GM18505 (cell line): ENCODE results near the gene LMNA.

Experiments used
- ATAC-seq: cut with Tn5 transposase; IDR thresholded peaks from one replicate; pipeline ENCODE4 v1.9.1; 2021; ENCODE audit not compliant: unreplicated experiment
- POLR2A ChIP-seq: IDR thresholded peaks from 4 replicates; pipeline ENCODE4 v1.6.1; 2011; ENCODE audit warnings: borderline replicate concordance; ENCODE audit not compliant: insufficient read depth, insufficient read length; ENCODE audit errors: extremely low read depth

Gene LMNA

GRCh38 chr1:156076609-156077429, 37.7 kb upstream of the LMNA start:
- peak; percentile 40 for TF ChIP-seq POLR2A
- no peak for ATAC-seq

GRCh38 chr1:156077430-156077760, 37.1 kb upstream of the LMNA start:
- ATAC-seq, result no peak

DNA sequence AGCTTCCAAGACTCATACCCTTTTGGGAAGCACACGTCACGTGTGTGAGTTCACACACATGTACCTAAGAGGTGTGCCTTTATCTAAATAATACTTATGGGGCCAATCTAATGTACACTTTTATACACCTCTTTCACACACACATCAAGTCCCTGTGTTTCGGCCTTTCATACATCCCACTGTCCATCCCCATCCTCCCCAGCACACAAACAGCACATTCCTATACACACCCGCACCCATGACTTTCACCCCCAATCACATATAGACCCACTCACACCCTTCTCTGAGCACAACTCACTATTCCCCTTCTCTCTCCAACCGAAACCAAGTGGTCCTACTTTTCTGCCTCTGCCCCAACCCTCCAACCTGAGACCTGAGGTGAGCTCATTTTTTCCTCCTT, 35.8 kb upstream of the LMNA start:
- no peak for TF ChIP-seq POLR2A
- ATAC-seq, result no peak

More at GRCh38 chr1:156077430-156077760, 37.1 kb upstream of the LMNA start:
- TF ChIP-seq POLR2A, result no peak

DNA sequence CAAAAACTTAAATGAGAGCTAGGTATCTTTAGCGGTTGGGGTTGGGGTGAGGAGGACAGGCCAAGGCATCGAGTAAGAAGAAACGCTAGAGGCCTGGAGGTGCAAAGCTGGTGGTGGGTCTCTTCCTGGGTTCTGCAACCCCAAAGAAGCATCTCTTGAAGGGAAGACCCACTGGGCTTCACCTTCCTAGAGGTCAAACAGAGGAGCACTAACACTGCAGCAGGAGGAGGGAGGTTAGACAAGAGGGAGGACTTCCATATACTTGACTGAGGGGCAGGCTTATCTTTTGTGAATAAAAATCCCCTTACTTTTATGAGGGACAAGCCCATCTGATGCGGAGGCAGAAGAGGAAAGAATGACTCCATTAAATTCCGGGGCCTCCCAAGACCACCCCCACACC, 34.7 kb upstream of the LMNA start:
- TF ChIP-seq POLR2A, result no peak
- ATAC-seq, result no peak

DNA sequence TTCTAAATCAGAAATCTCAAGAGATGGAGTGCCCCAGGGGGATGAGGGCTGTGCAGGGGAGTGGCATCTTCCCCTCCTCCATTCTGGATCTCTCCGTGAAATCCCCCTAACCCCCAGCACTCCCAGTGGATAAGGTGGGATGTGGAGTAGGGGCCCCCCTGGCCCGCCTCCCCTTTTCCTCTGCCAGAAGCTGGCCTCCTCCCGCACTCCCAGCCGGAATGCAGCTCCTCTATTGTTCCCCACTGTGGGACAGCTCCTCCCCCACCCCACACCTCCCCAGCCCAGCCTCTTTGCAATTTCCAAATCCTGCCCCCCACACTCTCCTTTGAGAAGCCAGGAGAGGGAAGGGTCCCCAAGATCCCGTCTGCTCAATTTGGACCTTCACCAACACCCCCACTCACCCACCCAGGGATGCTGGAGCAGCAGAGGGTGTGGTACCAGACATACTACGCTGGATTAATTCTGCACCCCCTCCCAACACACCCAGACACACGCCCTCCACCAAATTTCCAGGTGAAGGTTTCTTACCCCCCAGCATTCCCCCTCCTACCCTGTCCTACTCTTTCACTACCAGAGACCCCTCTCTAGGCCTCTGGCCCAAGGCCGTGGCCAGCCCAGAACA, 34.2 kb upstream of the LMNA start:
- TF ChIP-seq POLR2A, result no peak
- ATAC-seq, result no peak

- no peak for TF ChIP-seq POLR2A
- ATAC-seq, result no peak
Measured at GRCh38 chr1:156080863-156081179, 33.7 kb upstream of the LMNA start.

DNA sequence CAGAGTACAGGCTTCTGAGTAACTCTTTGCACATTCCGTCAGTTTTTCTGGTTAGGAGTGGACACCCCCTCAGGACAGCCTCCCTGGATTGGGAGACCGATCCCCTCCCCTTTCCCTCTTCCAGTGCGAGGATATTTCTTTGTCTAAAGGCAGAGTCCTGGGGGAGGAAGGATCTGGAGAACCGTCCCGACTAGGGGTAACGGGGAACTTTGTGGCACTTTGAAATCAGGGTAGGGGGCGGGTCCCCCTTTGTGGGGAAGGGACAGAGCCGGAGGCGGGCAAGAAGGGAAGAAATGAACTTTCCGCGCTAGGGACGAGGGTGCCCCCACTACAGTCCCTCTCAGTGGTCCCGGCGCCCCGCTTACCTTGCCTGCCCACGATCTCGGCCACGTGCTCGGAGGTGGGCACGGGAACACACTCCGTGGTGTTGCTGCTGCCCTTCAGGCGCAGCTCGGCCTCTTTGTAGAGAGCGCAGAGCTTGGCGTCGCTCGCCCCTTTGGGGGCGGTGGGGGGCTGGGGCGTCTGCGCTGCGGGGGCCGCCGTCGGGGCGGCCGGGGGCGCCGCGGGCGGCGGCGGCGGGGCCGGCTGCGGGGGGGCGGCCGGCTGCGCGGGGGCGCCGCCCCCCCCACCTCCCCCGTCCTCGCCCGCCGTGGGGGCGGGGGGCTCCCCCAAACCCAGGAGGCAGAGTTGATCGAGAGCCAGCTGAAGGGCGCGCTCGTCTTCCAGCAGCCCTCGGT, 33.2 kb upstream of the LMNA start:
- no peak for TF ChIP-seq POLR2A
- no peak for ATAC-seq

- no peak for TF ChIP-seq POLR2A
- no peak for ATAC-seq
Measured at GRCh38 chr1:156081917-156082308, 32.6 kb upstream of the LMNA start.

DNA sequence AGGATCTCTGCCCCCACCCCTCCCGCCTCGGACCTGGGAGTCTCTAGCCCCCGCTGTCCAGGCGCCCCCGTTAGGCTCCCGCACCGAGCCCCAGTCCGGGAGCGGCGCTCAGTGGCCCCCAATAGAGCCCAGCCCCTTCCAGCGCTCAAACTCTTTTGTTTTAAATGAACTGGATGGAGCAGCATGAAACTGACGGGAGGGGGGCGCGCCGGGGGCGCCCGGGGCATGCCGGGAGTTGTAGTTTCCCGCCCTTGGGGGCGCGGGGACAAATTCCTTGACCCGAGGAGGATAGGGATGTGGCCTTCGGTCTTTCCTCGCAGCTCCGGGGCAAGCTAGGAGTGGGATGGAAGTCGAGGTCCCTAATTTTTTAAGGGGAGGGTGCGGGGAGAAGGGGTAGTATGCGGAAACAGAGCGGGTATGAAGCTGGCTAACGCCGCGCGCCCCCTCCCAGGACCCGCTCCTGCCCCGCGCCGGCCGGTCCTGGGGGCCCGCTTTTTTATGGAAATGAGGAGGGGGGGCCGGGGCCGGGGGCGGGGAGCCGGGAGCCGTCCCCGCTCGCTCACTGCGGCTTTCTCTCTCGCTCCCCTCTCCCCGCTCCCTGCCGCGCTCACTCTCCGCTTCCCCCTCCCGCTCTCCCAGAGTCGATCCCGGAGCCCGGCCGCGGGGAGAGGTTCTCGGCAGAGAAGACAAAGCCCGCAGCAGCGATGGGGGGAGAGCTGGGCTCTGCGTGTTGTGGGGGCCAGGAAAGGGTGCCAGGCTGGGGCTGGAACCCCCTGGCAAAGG, 32.0 kb upstream of the LMNA start, which contains the start of gene MEX3A:
TSS of gene MEX3A (minus strand) at position 157 of the 783 bp plus-strand sequence. CDS start 467 bp downstream, outside the sequence.
- ATAC-seq, result no peak
- TF ChIP-seq POLR2A, result no peak

DNA sequence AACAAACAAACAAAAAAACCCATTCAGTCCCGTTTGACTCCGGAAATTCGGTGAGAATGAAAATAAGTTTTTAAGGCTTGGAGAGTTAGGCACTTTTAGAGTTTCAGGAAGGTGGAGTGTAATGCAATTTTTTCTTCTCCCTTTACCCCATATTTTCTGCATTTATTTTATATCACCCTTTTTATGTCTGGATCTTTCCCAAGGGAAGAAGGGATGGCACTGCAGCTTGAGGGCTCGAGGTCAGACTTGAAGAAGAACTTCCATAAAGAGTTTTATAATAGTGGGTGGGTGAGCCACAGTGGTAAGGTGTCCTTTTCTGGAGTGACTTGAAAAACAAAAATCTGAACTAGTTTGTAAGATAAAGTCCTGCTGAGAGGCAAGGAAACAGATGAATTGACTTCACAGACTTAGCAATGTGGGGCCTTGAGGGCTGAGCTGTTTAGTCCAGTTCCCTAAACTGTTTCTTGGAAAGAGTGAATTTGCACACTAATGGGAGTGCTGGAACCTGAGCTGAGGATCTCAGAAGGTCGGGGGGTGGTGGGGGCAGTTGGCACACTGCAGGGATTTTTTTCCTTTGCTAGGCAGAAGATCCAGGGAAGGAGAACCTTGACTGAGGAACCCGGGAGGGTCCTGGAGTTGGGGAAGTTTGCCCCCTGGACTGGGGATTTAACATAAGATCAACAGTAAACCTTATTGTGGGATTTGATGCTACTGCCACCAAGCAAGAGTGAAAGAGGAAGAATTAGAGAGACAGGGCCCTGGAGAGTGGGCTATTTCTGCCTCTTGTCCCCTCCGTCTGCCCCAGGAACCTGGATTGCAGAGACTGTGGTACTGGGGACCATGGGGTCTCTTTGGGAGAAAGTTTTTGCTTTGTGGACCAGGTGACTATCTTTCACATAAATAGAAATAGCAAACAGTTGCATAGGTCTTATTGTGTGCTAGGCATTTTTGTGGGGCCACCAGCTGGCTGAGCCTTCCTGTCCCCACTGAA, 30.4 kb upstream of the LMNA start:
- TF ChIP-seq POLR2A, result no peak
- ATAC-seq, result no peak

DNA sequence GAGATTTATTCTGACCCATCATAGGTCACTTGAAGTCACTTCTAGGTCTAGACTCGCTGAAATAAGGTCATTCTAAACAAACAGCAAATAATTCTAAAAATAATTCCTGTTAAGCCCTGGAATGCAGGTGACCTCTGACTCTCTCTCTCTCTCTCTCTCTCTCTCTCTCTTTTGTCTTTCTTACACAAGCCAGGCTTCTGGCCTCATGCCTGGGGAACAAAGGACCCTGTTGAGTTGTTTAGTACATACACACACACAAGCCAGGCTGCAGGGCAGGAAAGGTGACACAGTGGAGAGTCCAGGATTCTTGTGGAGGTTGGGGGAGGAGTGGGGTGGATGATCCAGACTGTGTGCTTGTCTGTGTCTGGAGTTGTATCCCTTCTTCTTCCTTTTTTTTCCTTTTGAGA, 28.3 kb upstream of the LMNA start:
- no peak for TF ChIP-seq POLR2A
- ATAC-seq, result no peak

GRCh38 chr1:156089704-156090103, 24.8 kb upstream of the LMNA start:
- ATAC-seq, result no peak

More at GRCh38 chr1:156089704-156090103, 24.8 kb upstream of the LMNA start:
- no peak for TF ChIP-seq POLR2A
